GM23338 (cell line): Measurements from ENCODE around the gene OR10G7. TPM values are rescaled to one million over a fixed set of nuclear protein-coding genes. Genes with fewer than 3 reads are reported as not detected.

Experiments
- ATAC-seq: fragments of 200-7000 bp; cut with Tn5 transposase; 3 replicates; pipeline ENCODE4 v1.9.1; 2020
- DNase-seq: peaks from one replicate; pipeline ENCODE4 v3.0.0-alpha.2; 2015; ENCODE audit warnings: low spot score
- H2AFZ ChIP-seq: fragments of 200-600 bp; sonication (generic); 2 replicates; pipeline ENCODE4 v1.8.0; 2016; ENCODE audit warnings: antibody characterized with exemption, mild to moderate bottlenecking, moderate library complexity
- H3F3A ChIP-seq: fragments of 200-600 bp; sonication (generic); replicated peaks from 2 replicates; pipeline ENCODE4 v1.8.0; 2017; ENCODE audit warnings: antibody characterized with exemption, mixed run types, low read depth
- H3K27ac ChIP-seq: fragments of 200-600 bp; sonication (generic); 2 replicates; pipeline ENCODE4 v1.6.1; 2016; ENCODE audit warnings: low read depth
- H3K27me3 ChIP-seq: fragments of 200-600 bp; sonication (generic); 2 replicates; pipeline ENCODE4 v1.8.0; 2016; ENCODE audit warnings: mild to moderate bottlenecking, mixed run types, moderate library complexity; ENCODE audit not compliant: insufficient read depth
- H3K36me3 ChIP-seq: fragments of 200-600 bp; sonication (generic); 2 replicates; pipeline ENCODE4 v1.8.0; 2016; ENCODE audit warnings: mild to moderate bottlenecking; ENCODE audit not compliant: insufficient read depth
- H3K4me1 ChIP-seq: fragments of 200-600 bp; sonication (generic); 2 replicates; pipeline ENCODE4 v1.8.0; 2016; ENCODE audit warnings: mild to moderate bottlenecking, moderate library complexity; ENCODE audit not compliant: insufficient read depth
- H3K4me2 ChIP-seq: fragments of 200-600 bp; sonication (generic); 2 replicates; pipeline ENCODE4 v1.7.1; 2017; ENCODE audit warnings: mixed run types
- H3K4me3 ChIP-seq: fragments of 200-600 bp; sonication (generic); 2 replicates; pipeline ENCODE4 v1.6.1; 2016; ENCODE audit warnings: mixed run types
- H3K79me2 ChIP-seq: fragments of 200-600 bp; sonication (generic); replicated peaks from 2 replicates; pipeline ENCODE4 v1.8.0; 2017; ENCODE audit warnings: mild to moderate bottlenecking; ENCODE audit not compliant: insufficient read depth
- H3K9me2 ChIP-seq: fragments of 200-600 bp; sonication (generic); 2 replicates; pipeline ENCODE4 v1.8.0; 2017; ENCODE audit not compliant: insufficient read depth
- H4K20me1 ChIP-seq: fragments of 200-600 bp; sonication (generic); replicated peaks from 2 replicates; pipeline ENCODE4 v1.8.0; 2017; ENCODE audit warnings: mild to moderate bottlenecking; ENCODE audit not compliant: insufficient read depth
- H3K27ac Mint-ChIP-seq: 2 replicates; pipeline ENCODE4 v1.8.0; 2020; ENCODE audit warnings: inconsistent platforms, mild to moderate bottlenecking, moderate library complexity, mixed read lengths
- H3K27me3 Mint-ChIP-seq: 3 replicates; pipeline ENCODE4 v1.8.0; 2022; ENCODE audit warnings: low read depth, mild to moderate bottlenecking, moderate library complexity, mixed read lengths, inconsistent platforms; ENCODE audit not compliant: insufficient read depth, poor library complexity
- H3K36me3 Mint-ChIP-seq: 3 replicates; pipeline ENCODE4 v1.8.0; 2021; ENCODE audit warnings: low read depth, mild to moderate bottlenecking, inconsistent platforms, moderate library complexity, mixed read lengths
- H3K4me1 Mint-ChIP-seq: 3 replicates; pipeline ENCODE4 v1.8.0; 2020; ENCODE audit warnings: mild to moderate bottlenecking, inconsistent platforms, mixed read lengths
- H3K4me3 Mint-ChIP-seq: 3 replicates; pipeline ENCODE4 v1.8.0; 2021; ENCODE audit warnings: moderate library complexity, mild to moderate bottlenecking, inconsistent platforms, mixed read lengths
- H3K9me3 Mint-ChIP-seq: 3 replicates; pipeline ENCODE4 v1.8.0; 2020; ENCODE audit warnings: moderate library complexity, mild to moderate bottlenecking, inconsistent platforms, mixed read lengths
- CREB1 ChIP-seq: fragments of 250-450 bp; sonication (Bioruptor Pico); IDR thresholded peaks from 2 replicates; pipeline ENCODE4 v1.5.0; 2020; ENCODE audit warnings: low read depth, mild to moderate bottlenecking, moderate library complexity
- NANOG ChIP-seq: IDR thresholded peaks from 2 replicates; pipeline ENCODE4 v1.6.1; 2016; ENCODE audit warnings: antibody characterized with exemption, borderline replicate concordance
- POLR2AphosphoS5 ChIP-seq: IDR thresholded peaks from 2 replicates; pipeline ENCODE4 v1.6.1; 2016; ENCODE audit warnings: antibody characterized with exemption, low read depth
- STAT1 ChIP-seq: IDR thresholded peaks from one replicate; pipeline ENCODE4 v1.6.1; 2016; ENCODE audit warnings: antibody characterized with exemption; ENCODE audit not compliant: unreplicated experiment
- ZNF114 ChIP-seq: fragments of 250-450 bp; sonication (Bioruptor Pico); IDR thresholded peaks from 2 replicates; pipeline ENCODE4 v1.5.0; 2020; ENCODE audit warnings: mild to moderate bottlenecking, moderate library complexity
- polyA plus RNA-seq: library from polyadenylated mRNA; unstranded; fragments of >200 nt; fragmentation: Nextera tagmentation; extraction: Ambion mirVana; gene quantifications from 2 replicates; pipeline ENCODE4 v1.2.1, GENCODE V29; 2016
- total RNA-seq: library from RNA; depleted of rRNA; stranded (reverse); fragments of >200 nt; shearing (Covaris generic); gene quantifications from 2 replicates; pipeline ENCODE4 v1.2.3, GENCODE V29; 2014
- TF ChIP-seq, protein P1 (sequence below), 2 experiments: fragments of 200-600 bp in 1 of 2; sonication (generic) in 1 of 2; conservative IDR thresholded peaks; 2 replicates each; pipeline versions ENCODE4 v1.5.1 to v1.6.1; 2016 to 2017; ENCODE audit warnings: antibody characterized with exemption in 2 of 2, low read depth in 2 of 2, mild to moderate bottlenecking in 2 of 2, moderate library complexity in 1 of 2

Gene OR10G7
- total and polyA plus RNA-seq, 2 experiments from 2014 or later, result not detected

DNA sequence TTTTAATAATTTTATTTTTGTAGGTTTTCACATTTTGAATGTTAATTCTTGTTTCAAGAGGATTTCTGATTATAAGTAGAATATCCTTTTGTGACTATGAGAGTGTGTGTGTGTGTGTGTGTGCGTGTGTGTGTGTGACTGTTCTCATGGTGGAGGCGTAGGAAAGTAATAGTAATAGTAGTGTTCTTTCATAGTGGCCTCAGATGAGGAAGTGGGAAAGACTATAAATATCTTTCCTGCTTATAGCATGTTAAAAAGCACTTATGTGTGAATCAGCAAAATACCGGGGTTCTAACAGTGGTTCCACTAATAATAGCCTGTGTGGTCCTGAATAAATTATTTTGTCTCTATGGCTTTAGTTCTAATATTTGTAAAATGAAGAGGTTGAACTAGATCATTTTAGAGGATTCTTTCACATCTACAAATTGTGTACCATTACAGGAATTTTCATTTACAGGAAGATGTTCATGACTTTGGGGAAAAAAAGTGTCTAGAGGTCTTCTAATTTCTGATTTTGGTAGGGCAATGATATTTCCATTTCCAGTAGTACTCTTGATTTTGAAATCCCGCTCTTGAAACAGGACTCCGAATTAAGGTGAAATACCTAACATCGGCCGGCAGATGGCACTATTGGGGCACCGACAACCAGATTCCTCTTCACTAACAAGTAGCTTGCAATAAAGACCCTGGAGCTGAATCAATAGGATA is 29.9 kb upstream of the OR10G7 start:
- Histone ChIP-seq H3K79me2 (no peaks in the 10 kb centered on the region), H3K4me1 (peaks cover 4% of the 10 kb centered on the region; the same call in 1 of the 2 replicates), H3K27me3 (no peaks in the 10 kb centered on the region), H3F3A (no peaks in the 10 kb centered on the region), H3K4me3 (no peak overlapping the region), H2AFZ (no peak overlapping the region), H3K4me2 (no peak overlapping the region), H3K9me2 (no peaks in the 10 kb centered on the region), H3K27ac (no peak overlapping the region), H4K20me1 (no peaks in the 10 kb centered on the region), H3K36me3 (no peaks in the 10 kb centered on the region)
- Mint-ChIP-seq H3K27me3 (no peaks in the 10 kb centered on the region), H3K36me3 (no peaks in the 10 kb centered on the region; the same call in 2 of the 3 replicates), H3K9me3 (no peaks in the 10 kb centered on the region), H3K4me3 (no peak overlapping the region), H3K27ac (no peak overlapping the region), H3K4me1 (peaks cover 18% of the 10 kb centered on the region)
- ATAC-seq (0 out of 3 replicates have a peak, but pooled peaks have one; percentile 11), DNase-seq (peak; percentile 71)
- TF ChIP-seq, protein P1, sequence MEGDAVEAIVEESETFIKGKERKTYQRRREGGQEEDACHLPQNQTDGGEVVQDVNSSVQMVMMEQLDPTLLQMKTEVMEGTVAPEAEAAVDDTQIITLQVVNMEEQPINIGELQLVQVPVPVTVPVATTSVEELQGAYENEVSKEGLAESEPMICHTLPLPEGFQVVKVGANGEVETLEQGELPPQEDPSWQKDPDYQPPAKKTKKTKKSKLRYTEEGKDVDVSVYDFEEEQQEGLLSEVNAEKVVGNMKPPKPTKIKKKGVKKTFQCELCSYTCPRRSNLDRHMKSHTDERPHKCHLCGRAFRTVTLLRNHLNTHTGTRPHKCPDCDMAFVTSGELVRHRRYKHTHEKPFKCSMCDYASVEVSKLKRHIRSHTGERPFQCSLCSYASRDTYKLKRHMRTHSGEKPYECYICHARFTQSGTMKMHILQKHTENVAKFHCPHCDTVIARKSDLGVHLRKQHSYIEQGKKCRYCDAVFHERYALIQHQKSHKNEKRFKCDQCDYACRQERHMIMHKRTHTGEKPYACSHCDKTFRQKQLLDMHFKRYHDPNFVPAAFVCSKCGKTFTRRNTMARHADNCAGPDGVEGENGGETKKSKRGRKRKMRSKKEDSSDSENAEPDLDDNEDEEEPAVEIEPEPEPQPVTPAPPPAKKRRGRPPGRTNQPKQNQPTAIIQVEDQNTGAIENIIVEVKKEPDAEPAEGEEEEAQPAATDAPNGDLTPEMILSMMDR (conservative IDR thresholded peaks at IDR 0.05; ENCODE audit: low read depth in 2 of 2), result peak; percentile 84 to 85
- no peak for TF ChIP-seq STAT1

DNA sequence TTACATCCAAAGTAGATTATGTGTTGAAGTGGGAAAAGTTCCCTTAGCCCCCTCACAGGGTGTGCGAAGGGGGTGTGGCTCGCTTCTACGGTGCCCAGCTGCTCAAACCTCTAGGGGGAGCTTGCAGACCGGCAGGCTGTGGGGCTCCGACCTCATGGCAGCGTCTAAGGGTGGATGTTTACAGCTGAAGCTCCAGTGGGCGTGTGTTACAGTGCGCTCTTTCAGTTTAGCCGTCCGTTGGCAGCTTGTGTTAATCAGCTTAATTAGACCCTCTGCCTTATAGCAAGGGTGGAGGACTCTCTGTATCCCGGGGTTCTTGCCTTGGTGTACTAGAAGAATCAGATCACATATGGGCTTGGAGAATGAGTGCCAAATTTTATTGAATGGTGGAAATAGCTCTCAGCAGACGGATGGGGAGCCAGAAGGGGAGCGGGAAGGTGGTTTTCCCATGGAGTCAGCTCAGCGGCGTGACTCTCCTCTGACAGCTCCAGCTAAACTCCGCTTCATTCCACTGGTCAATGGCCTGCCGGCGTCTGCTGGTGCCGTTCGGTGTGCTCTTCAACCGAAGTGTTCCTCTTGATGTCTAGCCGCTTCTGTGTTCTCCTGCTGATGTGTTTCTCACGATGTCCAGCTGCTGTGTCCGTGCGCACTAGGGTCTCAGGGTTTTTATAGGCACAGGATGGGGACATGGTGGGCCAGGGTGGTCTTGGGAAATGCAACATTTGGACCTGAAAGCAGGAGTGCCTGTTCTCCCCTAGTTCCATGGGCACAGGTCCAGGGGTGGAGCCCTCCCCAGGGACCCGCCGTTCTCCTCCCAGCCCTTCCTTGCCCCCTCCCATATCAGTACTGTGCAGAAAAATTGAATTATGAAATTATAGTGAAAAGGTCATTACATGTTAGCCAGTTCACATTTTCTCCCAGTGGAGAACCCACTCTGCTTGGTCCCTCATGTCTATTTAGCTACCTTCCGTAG is 28.6 kb upstream of the OR10G7 start:
- Mint-ChIP-seq H3K4me1 (peaks cover 18% of the 10 kb centered on the region), H3K27me3 (no peaks in the 10 kb centered on the region), H3K36me3 (no peaks in the 10 kb centered on the region; the same call in 2 of the 3 replicates), H3K4me3 (peak overlapping the region; percentile 11; the same call in 1 of the 3 replicates), H3K9me3 (no peaks in the 10 kb centered on the region), H3K27ac (peak overlapping the region; percentile 64; the same call in 1 of the 2 replicates)
- Histone ChIP-seq H2AFZ (peak overlapping the region; percentile 89; the same call in 1 of the 2 replicates), H3K79me2 (no peaks in the 10 kb centered on the region), H3K4me3 (peak overlapping the region; percentile 53), H3K27ac (no peak overlapping the region), H3K4me2 (peak overlapping the region; percentile 81), H3K9me2 (no peaks in the 10 kb centered on the region), H3K27me3 (no peaks in the 10 kb centered on the region), H3K4me1 (peaks cover 4% of the 10 kb centered on the region; the same call in 1 of the 2 replicates), H4K20me1 (no peaks in the 10 kb centered on the region), H3F3A (no peaks in the 10 kb centered on the region), H3K36me3 (no peaks in the 10 kb centered on the region)
- peak; percentile 99 for ATAC-seq
- DNase-seq, result peak; percentile 86
- TF ChIP-seq, protein P1 (conservative IDR thresholded peaks at IDR 0.05; ENCODE audit: low read depth in 2 of 2), result peak; percentile 74 to 90
- no peak for TF ChIP-seq ZNF114 (CRISPR knock-in tag)
- no peak for TF ChIP-seq POLR2AphosphoS5
- no peak for TF ChIP-seq NANOG
- no peak for TF ChIP-seq CREB1 (CRISPR knock-in tag)
